Tibial nerve (tissue), 3 donors: ENCODE results near the gene NBR1.

ENCODE experiments used
- POLR2A ChIP-seq, 2 donors: fragments of 450-650 bp; IDR thresholded peaks; one replicate each; pipeline ENCODE4 v1.6.1; 2017; ENCODE audit warnings: antibody characterized with exemption in 2 of 2, mild to moderate bottlenecking in 2 of 2, moderate library complexity in 2 of 2
- TF ChIP-seq, protein P1 (sequence below), 5 experiments: fragments of 200-600 bp in 3 of 5; fragments of 450-650 bp in 2 of 5; sonication (generic) in 3 of 5; IDR thresholded peaks; one replicate each; pipeline ENCODE4 v1.5.1; 2016 to 2019; ENCODE audit warnings: antibody characterized with exemption in 5 of 5, mild to moderate bottlenecking in 3 of 5, moderate library complexity in 2 of 5

DNA sequence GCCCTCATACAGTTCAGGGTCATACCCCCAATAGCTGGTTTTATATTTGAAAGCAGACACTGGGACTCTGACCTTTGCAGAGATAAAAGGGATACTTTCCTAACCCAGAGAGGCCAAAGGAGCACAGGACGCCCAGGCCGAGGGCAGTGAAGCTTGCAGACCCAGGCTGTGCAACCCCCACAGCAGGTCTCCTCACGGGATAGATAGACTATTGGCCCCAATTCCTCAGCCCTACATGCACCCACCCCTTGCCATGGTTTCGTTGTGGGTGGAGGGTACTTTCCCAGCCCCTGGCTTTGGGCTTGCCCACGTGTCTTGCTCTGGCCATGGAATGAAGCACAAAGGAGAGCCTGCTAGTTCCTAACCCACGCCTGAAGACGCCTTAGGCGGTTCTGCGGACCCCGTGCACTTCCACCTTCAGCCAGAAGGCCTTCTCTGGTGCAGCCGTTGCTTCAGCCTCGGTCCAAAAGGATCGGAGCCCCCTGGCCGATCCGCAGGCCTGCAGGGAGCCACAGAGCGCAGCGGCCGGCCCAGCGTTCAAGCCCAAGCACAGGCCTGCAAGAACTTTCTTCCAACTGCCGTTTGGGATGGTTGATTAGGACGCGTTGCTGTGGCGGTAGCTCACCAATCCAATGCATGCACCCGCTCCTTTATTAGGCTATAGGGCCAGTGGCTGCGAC is 36.1 kb upstream of the NBR1 start:
- TF ChIP-seq, protein P1, sequence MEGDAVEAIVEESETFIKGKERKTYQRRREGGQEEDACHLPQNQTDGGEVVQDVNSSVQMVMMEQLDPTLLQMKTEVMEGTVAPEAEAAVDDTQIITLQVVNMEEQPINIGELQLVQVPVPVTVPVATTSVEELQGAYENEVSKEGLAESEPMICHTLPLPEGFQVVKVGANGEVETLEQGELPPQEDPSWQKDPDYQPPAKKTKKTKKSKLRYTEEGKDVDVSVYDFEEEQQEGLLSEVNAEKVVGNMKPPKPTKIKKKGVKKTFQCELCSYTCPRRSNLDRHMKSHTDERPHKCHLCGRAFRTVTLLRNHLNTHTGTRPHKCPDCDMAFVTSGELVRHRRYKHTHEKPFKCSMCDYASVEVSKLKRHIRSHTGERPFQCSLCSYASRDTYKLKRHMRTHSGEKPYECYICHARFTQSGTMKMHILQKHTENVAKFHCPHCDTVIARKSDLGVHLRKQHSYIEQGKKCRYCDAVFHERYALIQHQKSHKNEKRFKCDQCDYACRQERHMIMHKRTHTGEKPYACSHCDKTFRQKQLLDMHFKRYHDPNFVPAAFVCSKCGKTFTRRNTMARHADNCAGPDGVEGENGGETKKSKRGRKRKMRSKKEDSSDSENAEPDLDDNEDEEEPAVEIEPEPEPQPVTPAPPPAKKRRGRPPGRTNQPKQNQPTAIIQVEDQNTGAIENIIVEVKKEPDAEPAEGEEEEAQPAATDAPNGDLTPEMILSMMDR (IDR thresholded peaks at IDR 0.05): no peak
- no peak for TF ChIP-seq POLR2A (IDR thresholded peaks at IDR 0.05)
